ENCODE results near the gene B3GAT1.

GRCh38 chr11:134376150-134376921 is 35.7 kb downstream of the B3GAT1 start:
- no peak for TF ChIP-seq CTCF (IDR thresholded peaks at IDR 0.05)
- no peak for TF ChIP-seq ZFX (IDR thresholded peaks at IDR 0.05; ENCODE audit: borderline replicate concordance)
